AG04449 (cell line): ENCODE data around the gene EIF4G3.

Experiments used
- CTCF ChIA-PET: fragments of 350-600 bp; formaldehyde crosslinking; extraction: SDS; loops from one replicate; lab custom pipeline; 2021; ENCODE audit warnings: antibody characterized with exemption; lab: Yijun Ruan, JAX
- POLR2A ChIA-PET: fragments of 400-600, 350-600 bp; formaldehyde crosslinking; extraction: SDS; loops from one replicate; lab custom pipeline; 2020; ENCODE audit warnings: antibody characterized with exemption, inconsistent platforms; lab: Yijun Ruan, JAX
- DNase-seq: peaks from one replicate; pipeline ENCODE4 v3.0.0-alpha.2; 2010; ENCODE audit warnings: low read depth, low spot score
- H3K4me3 ChIP-seq: 2 replicates; pipeline ENCODE4 v1.5.1; 2011; ENCODE audit warnings: low read depth, mild to moderate bottlenecking, control low read depth, low read length
- TF ChIP-seq, protein P1 (sequence below): IDR thresholded peaks from one replicate; pipeline ENCODE4 v1.5.1; 2011; ENCODE audit warnings: mild to moderate bottlenecking, moderate library complexity, low read length, control low read depth, inconsistent platforms; ENCODE audit not compliant: insufficient read depth; ENCODE audit errors: missing control alignments

Gene EIF4G3

DNA sequence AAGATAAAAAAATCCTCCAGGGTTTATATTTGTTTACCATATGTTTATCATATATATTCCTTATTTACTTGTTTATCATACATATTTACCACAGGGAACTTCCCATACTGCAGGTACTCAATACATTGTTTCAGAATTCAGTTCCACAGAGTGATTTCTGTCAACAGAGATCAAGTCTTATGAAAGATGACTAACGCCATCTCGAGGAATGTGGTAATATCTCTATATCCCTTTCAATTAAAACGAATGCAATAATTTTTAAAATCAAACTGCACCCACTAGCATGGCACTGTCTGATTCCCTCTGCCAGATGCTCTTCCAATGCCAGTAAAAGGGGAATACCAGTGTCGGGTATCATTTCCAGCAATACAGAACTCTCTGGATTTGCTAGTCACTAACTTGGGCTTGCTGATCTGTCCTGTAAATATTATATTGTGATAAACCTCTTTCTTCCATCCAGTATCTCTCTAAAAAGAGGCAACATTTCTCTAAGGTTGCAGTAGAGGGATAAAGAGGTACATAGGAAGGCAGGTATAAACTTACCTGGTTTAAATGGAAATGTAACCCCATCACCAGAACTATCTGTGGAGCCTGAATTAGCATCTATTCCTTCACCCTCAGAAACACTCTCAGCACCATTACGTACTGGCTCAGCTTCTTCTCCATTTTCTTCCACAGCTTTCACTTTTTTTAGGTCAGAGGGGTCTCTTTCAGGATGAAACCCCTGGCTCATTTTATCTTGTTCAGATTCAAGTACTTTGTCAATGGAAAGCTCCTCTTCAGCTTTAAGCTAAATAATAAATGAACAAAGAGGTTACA is 277.3 kb downstream of the EIF4G3 start:
- TF ChIP-seq, protein P1, sequence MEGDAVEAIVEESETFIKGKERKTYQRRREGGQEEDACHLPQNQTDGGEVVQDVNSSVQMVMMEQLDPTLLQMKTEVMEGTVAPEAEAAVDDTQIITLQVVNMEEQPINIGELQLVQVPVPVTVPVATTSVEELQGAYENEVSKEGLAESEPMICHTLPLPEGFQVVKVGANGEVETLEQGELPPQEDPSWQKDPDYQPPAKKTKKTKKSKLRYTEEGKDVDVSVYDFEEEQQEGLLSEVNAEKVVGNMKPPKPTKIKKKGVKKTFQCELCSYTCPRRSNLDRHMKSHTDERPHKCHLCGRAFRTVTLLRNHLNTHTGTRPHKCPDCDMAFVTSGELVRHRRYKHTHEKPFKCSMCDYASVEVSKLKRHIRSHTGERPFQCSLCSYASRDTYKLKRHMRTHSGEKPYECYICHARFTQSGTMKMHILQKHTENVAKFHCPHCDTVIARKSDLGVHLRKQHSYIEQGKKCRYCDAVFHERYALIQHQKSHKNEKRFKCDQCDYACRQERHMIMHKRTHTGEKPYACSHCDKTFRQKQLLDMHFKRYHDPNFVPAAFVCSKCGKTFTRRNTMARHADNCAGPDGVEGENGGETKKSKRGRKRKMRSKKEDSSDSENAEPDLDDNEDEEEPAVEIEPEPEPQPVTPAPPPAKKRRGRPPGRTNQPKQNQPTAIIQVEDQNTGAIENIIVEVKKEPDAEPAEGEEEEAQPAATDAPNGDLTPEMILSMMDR, result no peak
- POLR2A ChIA-PET, result no interaction called here
- no peak overlapping the region for H3K4me3 ChIP-seq
- DNase-seq, result no peak
- CTCF ChIA-PET, result interaction anchor here (0.9 kb wide), 1 partner anchor 295 kb away, joined by 3 read pairs; no protein-coding TSS in a partner anchor

DNA sequence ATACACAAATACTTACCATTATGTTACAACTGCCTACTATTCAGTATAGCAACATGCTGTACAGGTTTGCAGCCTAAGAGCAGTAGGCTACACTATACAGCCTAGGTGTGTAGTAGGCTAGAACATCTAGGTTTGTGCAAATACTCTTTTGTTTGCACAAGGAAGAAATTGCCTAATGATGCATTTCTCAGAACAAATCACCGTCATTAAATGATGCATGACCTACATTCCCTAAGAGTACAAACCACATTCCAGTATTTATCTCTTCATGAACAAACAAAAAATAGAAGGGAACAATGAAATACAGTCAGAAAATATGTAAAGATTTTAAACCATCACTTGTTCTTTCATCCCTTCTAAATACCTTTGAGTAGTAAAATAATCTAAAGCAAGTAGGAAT is 279.9 kb downstream of the EIF4G3 start:
- ChIA-PET POLR2A (no interaction called here), CTCF (no interaction called here)
- DNase-seq, result no peak
- TF ChIP-seq, protein P1, result no peak
- no peak overlapping the region for H3K4me3 ChIP-seq

DNA sequence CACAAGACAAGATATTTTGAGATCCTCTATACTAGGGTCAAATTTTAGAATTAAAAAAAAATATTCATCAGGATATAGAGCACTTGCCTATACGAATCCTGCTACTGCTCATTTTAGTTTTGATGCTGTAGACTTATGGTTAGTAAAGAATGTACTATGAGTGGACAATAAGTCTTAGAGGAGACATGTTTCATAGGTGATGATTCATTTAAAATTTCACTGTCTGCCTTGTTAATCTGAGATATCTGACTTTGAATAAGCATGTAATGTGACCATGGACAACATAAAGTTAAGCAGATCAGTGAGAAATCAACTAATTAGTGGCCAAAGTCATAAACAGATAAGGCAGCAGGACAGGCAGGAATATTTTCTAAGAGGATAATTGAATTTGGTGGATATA is 282.8 kb downstream of the EIF4G3 start:
- CTCF ChIA-PET, result interaction anchor here (1.9 to 2.0 kb wide), 2 partner anchors 9 to 302 kb away, joined by 6 to 10 read pairs; no protein-coding TSS in a partner anchor
- TF ChIP-seq, protein P1, result no peak
- no peak for DNase-seq
- POLR2A ChIA-PET, result no interaction called here
- no peak overlapping the region for H3K4me3 ChIP-seq

DNA sequence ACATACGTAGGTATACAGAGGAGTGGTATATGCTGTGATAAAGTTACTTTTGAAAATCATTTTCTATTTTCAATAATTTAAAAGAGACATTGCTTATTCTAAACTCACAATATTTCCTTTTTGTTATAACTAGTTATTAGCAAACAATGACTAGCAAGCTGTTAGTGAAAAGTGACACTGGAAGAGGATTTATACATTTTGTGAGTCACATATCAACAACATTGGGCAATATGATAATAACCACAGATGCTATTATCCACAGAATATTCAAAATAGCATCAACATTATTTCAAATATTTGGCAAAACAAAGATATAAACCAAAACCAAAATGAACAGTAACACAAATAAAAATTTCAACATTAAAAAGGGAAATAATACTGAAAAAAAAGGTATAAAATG is 285.6 kb downstream of the EIF4G3 start:
- no peak overlapping the region for H3K4me3 ChIP-seq
- ChIA-PET POLR2A (no interaction called here), CTCF (interaction anchor here (1.4 kb wide), 1 partner anchor 9 kb away, joined by 6 read pairs; no protein-coding TSS in a partner anchor)
- TF ChIP-seq, protein P1, result no peak
- no peak for DNase-seq

DNA sequence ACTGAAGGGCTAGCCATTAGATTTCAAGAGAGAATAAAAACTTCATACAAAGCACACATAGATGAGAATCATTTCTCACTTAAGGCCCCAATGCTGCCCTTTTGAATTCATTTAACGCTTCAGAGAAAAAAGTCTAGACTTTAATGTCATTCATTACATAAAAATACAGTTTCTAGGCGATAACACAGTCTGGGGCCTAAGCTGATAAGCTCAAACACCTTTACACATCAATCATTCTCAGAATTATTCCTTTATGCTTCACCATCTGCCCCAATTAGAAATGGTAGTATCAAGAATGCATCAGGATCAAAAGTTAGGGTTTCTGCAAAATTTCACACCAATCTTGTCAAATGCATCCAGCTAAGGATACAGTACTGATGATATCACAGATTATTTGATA is 289.5 kb downstream of the EIF4G3 start:
- TF ChIP-seq, protein P1, result no peak
- DNase-seq, result no peak
- POLR2A ChIA-PET, result interaction anchor here (0.7 kb wide), 1 partner anchor 129 kb away, joined by 4 read pairs; no protein-coding TSS in a partner anchor
- H3K4me3 ChIP-seq, result no peak overlapping the region
- CTCF ChIA-PET, result no interaction called here

DNA sequence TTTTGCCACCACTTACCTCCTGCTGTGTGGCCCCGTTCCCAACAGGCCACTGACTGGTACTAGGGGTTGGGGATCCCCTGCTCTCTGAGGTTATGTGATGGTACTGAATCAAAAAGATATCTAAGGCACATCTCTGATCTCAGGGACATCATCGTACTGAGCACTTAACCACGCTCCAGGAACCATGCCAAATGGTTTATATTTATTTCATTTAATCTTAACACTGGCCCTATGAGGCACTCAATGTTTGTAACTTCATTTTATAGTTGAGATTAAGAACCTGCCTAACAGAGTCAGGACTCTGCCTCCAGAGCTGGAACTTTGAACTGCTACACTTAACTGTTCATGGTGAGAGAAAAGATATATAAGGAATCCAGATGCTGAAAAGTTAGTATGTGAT is 291.6 kb downstream of the EIF4G3 start:
- CTCF ChIA-PET, result no interaction called here
- TF ChIP-seq, protein P1, result no peak
- H3K4me3 ChIP-seq, result no peak overlapping the region
- POLR2A ChIA-PET, result no interaction called here
- no peak for DNase-seq
